ENCODE data around the gene MS4A15.
"Not testable (repeated sequence)": the region's sequence is repeated elsewhere in the genome, so short reads cannot be mapped to it uniquely, and the experiment has no call there.

MS4A15 gene

GRCh38 chr11:60757231-60757800, 649 bp downstream of the MS4A15 start:
- no peak for TF ChIP-seq TAF1 (IDR thresholded peaks at IDR 0.05; ENCODE audit: borderline replicate concordance, low read depth, low read length)
- no peak for TF ChIP-seq POLR2AphosphoS5 (IDR thresholded peaks at IDR 0.05; ENCODE audit: low read depth, low read length)
- TF ChIP-seq POLR2A (IDR thresholded peaks at IDR 0.05; ENCODE audit: low read depth, low read length): no peak
- FAIRE-seq (no peak), DNase-seq (ENCODE audit: insufficient read length) (no peak)

DNA sequence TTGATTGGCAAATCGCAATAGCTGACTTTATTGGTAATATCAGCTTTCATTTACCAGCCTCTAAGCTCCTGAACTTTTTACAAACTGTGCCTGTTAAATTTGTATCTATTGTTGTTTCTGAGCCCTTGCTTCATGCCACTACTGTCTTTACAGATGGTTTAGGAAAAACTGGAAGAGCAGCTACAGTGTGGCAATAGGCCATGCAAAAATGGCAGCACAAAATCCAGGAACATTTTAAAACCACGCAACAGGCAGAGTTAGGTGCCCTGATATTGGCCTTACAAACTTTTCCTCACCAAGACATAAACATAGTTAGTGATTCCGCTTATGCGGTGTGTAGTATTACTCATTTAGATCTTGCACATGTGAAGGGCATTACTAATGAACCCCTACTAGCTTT, 2.0 kb downstream of the MS4A15 start:
- FAIRE-seq; DNase-seq (ENCODE audit: insufficient read length): not testable (repeated sequence)

DNA sequence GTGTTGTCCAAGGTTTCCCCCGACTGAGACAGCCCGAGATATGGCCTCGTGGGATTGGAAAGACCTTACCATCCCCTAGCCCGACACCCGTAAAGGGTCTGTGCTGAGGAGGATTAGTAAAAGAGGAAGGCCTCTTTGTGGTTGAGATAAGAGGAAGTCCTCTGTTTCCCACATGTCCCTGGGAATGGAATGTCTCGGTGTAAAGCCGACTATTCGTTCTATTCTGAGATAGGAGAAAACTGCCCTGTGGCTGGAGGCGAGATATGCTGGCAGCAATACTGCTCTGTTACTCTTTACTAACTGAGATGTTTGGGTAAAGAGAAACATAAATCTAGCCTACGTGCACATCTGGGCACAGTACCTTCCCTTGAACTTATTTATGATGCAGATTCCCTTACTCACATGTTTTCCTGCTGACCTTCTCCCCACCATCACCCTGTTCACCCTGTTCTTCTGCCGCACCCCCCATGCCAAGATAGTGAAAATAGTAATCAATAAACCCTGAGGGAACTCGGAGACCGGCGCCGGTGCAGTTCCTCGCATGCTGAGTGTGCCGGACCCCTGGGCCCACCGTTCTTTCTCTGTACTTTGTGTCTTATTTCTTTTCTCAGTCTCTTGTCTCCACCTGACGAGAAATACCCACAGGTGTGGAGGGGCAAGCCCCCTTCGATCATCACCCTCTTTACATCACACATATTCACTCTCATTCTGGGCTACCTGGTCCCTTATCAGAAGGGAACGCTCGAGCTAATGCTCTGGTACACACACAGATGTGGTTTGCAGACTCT, 3.0 kb downstream of the MS4A15 start:
- FAIRE-seq; DNase-seq (ENCODE audit: insufficient read length): not testable (repeated sequence)

DNA sequence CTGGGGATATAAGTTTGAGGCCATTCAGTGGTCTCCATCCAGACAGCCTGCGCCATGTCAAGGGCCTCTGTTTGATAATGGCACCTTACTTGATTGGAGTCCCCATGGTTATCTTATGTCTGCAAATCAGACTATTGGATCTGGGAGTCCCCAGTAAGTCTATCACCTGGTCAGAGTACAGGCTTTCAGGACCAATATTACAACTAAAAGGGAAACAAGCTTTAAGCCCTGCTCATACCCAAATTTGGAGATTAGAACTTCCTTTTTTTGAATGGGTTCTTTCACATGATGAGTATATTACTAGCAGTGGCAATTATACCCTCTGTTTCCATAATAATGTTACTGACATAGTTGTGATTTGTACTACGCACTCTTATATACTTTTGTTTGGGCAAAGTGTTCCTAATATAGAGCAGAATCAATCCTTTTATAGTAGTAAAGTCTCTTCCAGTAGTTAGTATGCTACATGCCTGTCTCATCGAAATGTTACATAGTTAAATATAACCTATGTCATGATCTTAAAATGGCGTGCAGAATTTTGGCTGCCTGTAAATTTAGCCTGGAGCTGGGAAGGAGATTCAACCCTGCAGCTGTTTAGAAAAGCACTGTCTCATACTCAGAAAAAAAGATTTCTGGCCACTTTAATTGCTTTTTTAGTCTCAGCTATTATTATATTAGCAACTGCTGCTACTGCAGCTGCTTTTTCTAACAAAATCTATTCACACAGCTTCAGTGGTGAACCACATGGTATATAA, 4.9 kb downstream of the MS4A15 start:
- no peak for DNase-seq (ENCODE audit: insufficient read length)
- FAIRE-seq: peak; percentile 88
- TF ChIP-seq POLR2AphosphoS5 (IDR thresholded peaks at IDR 0.05; ENCODE audit: low read depth, low read length) (no peak), POLR2A (IDR thresholded peaks at IDR 0.05; ENCODE audit: low read depth, low read length) (no peak), TAF1 (IDR thresholded peaks at IDR 0.05; ENCODE audit: borderline replicate concordance, low read depth, low read length) (no peak)

DNA sequence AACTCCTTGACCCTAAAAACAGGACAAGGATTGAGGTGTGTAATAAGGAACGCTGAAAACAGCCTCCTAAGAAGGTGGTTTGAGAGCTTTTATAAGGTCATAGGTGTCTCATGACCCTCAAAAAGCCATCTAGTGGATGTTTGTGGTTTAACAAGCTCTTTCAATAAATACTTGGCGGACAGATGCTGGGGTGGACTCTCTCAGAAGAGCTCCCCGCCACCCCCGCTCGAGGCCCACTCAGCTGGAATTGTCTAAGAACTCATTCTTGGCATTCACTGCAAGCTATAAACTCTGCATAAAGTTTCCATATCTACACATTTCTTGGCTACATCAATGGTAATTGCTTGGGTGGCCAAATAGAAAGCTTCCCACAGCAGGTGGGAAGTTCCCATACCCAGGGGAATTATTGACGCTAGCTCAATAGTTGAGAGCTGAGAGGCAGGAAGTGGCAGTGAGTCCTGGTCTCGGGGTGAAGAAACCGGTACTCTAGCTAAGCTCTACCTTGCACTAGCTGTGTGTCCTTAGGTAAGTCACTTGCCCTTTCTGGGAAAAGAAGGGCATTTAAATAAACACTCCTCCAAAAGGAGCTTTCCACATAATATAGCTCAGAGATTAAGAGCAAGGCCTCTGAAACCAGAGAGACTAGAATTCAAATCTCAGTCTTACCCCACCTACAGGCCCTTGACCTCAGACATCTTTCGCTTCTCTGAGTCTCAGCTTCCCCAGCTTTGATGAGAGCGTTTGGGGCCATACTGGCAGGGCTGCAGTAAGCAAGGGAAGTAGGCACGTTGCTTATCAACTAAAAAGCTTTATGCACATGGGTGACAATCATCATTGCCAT, 6.4 kb downstream of the MS4A15 start:
- DNase-seq (ENCODE audit: insufficient read length) (no peak), FAIRE-seq (no peak)
- TF ChIP-seq POLR2AphosphoS5 (IDR thresholded peaks at IDR 0.05; ENCODE audit: low read depth, low read length): peak; percentile 50
- TF ChIP-seq POLR2A (IDR thresholded peaks at IDR 0.05; ENCODE audit: low read depth, low read length): no peak; the same call in none of the 2 replicates

- FAIRE-seq: peak; percentile 97
- no peak for DNase-seq (ENCODE audit: insufficient read length)
- TF ChIP-seq POLR2A (IDR thresholded peaks at IDR 0.05; ENCODE audit: low read depth, low read length) (peak; percentile 29; the same call in 1 of the 2 replicates), POLR2AphosphoS5 (IDR thresholded peaks at IDR 0.05; ENCODE audit: low read depth, low read length) (no peak; the same call in 1 of the 2 replicates)
Observed at GRCh38 chr11:60763692-60764369, 7.2 kb downstream of the MS4A15 start.

DNA sequence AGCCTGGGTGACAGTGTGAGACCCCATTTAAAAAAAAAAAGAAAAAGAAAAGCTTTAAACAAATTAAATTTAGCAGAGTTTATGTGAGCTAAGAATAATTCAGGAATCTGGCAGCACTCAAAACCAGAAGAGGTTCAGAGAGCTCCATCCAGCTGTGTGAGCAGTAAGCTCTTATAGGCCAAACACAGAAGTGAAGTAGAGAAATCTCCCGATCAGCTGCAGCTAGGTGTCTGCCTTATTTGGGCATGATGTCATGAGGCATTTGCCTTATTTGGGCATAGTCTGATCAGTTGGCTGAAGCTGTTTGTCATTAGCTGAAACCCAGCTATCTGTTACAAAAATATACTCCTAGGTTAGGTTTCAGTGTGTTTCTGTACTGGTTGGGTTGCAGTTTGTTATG, 8.2 kb downstream of the MS4A15 start:
- peak; percentile 77; the same call in 1 of the 2 replicates for TF ChIP-seq POLR2AphosphoS5 (IDR thresholded peaks at IDR 0.05; ENCODE audit: low read depth, low read length)
- TF ChIP-seq TAF1 (IDR thresholded peaks at IDR 0.05; ENCODE audit: borderline replicate concordance, low read depth, low read length): no peak
- TF ChIP-seq POLR2A (IDR thresholded peaks at IDR 0.05; ENCODE audit: low read depth, low read length): peak; percentile 47; the same call in 1 of the 2 replicates
- DNase-seq (ENCODE audit: insufficient read length): no peak
- FAIRE-seq: peak; percentile 99

GRCh38 chr11:60765355-60765754, 8.7 kb downstream of the MS4A15 start:
- 0 out of 2 replicates have a peak, but pooled peaks have one; percentile 7 for TF ChIP-seq POLR2AphosphoS5 (IDR thresholded peaks at IDR 0.05; ENCODE audit: low read depth, low read length)
- TF ChIP-seq POLR2A (IDR thresholded peaks at IDR 0.05; ENCODE audit: low read depth, low read length): no peak
- no peak for TF ChIP-seq TAF1 (IDR thresholded peaks at IDR 0.05; ENCODE audit: borderline replicate concordance, low read depth, low read length)
- DNase-seq (ENCODE audit: insufficient read length) (no peak), FAIRE-seq (no peak)

GRCh38 chr11:60766547-60766946, 9.9 kb downstream of the MS4A15 start:
- TF ChIP-seq POLR2A (IDR thresholded peaks at IDR 0.05; ENCODE audit: low read depth, low read length): no peak
- TF ChIP-seq POLR2AphosphoS5 (IDR thresholded peaks at IDR 0.05; ENCODE audit: low read depth, low read length): no peak
- TF ChIP-seq TAF1 (IDR thresholded peaks at IDR 0.05; ENCODE audit: borderline replicate concordance, low read depth, low read length): no peak
- FAIRE-seq (no peak), DNase-seq (ENCODE audit: insufficient read length) (no peak)

DNA sequence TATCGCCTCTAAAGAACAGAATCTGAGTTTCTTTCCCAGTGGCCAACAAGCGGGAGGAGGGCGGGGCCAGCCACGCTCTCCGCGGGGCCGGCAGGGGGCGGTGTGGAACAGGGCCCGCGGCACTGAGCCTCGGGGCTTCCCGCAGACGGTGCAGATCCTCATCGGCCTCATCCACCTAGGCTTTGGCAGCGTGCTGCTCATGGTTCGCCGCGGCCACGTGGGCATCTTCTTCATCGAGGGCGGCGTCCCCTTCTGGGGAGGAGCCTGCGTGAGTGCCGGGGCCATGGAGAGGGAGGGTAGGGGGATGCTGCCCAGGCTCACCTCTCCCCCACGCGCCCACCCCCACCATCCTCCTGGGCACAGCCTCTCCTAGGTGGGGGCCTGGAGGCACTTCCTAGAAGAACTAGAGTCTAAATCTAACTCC, 10.7 kb downstream of the MS4A15 start:
- DNase-seq (ENCODE audit: insufficient read length) (no peak), FAIRE-seq (no peak)
- TF ChIP-seq TAF1 (IDR thresholded peaks at IDR 0.05; ENCODE audit: borderline replicate concordance, low read depth, low read length) (no peak), POLR2AphosphoS5 (IDR thresholded peaks at IDR 0.05; ENCODE audit: low read depth, low read length) (no peak), POLR2A (IDR thresholded peaks at IDR 0.05; ENCODE audit: low read depth, low read length) (no peak)

DNA sequence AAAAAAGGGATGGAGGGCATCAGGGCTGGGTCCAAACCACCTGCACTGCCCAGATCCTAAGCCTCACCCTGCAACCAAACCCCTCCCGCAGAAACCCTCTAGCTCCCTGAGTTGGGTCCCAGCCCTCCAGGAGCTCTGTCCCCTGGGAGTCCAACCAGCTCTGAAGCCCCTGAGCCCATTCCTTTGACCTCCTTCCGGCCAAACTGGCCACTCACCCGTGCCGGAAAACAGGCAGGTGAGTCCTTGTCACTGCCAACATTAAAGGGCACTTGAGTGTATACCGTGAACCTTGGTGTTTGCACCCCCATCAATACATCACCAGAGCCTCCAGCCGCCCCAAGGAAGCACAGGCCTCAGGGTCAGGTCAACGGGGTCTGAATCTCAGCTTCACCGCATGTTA, 11.5 kb downstream of the MS4A15 start:
- no peak for TF ChIP-seq POLR2AphosphoS5 (IDR thresholded peaks at IDR 0.05; ENCODE audit: low read depth, low read length)
- TF ChIP-seq POLR2A (IDR thresholded peaks at IDR 0.05; ENCODE audit: low read depth, low read length): no peak
- FAIRE-seq (no peak), DNase-seq (ENCODE audit: insufficient read length) (no peak)

Data from GM12892 (cell line).